C4-2B (cell line): ENCODE measurements around the gene TM7SF2.
A peak's percentile ranks its signal among the peaks of the same experiment; 100 is the strongest.
"Not testable (repeated sequence)": the region's sequence is repeated elsewhere in the genome, so short reads cannot be mapped to it uniquely, and the experiment has no call there.

Experiments
- H3K27ac ChIP-seq: fragments of 450-650 bp; 2 replicates; pipeline ENCODE4 v1.5.1; 2017
- CTCF ChIP-seq: fragments of 450-650 bp; conservative IDR thresholded peaks from 2 replicates; pipeline ENCODE4 v1.5.1; 2017; ENCODE audit warnings: mild to moderate bottlenecking
- ZFX ChIP-seq: fragments of 450-650 bp; IDR thresholded peaks from 2 replicates; pipeline ENCODE4 v1.6.1; 2017

Gene TM7SF2

GRCh38 chr11:65115361-65116082 lies 3.9 kb downstream of the TM7SF2 start:
- TF ChIP-seq CTCF (no peak), ZFX (no peak)
- peak overlapping the region; percentile 98 for H3K27ac ChIP-seq

GRCh38 chr11:65116370-65117205 lies 4.9 kb downstream of the TM7SF2 start:
- TF ChIP-seq ZFX (no peak), CTCF (no peak)
- H3K27ac ChIP-seq: peak overlapping the region; percentile 98

DNA sequence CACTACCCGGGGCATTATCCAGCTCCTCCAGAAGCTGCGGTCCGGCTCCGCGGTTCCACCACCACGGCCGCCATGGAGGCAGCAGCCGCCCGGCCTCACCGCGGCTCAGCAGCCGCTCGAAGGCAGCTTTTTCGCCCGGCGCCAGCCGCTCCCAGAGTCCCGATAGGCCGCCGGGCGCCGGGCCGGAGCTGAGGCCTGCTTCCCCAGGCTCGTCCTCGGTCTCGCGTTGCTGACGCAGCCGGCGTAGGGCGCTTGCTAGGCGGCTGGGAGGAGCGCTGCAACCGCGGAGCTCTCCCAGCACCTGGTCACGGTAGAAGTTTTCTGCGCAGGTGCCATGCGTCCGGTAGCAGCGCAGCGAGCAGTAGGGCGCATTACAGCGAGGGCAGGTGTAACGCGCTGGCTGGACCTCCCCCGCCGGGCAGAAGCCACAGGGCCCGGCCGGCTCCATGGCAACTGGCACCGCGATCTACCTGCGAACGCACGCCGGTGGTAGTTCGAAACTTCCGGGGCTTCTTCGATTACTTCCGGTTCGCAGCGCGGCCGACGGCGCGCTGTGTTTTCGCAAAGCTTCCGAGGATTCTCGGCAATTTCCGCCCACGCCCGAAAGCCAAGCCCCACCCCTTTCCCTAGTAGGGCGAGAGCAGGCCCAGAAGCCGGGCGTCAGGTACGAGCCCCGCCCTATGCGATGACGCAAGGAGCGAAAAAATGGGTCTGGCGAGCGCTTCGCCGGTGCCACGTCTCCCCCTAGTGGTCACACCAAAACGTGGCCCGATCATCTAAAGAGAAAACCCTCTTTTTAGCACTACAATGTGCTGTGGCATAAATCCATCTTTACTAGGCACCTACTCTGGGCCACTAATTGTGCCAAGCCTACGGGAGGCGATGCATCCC lies 5.8 kb downstream of the TM7SF2 start, which contains the start of gene ZNHIT2:
Gene ZNHIT2, minus strand, starts transcription at position 496 of the 891 bp plus-strand sequence. Its CDS starts 48 bp downstream, at position 448.
- H3K27ac ChIP-seq: peak within 1 kb of the TSS; percentile 98

GRCh38 chr11:65118097-65118837 lies 6.6 kb downstream of the TM7SF2 start:
- TF ChIP-seq ZFX (no peak), CTCF (no peak; the same call in 1 of the 2 replicates)

More for the DNA sequence above, 5.8 kb downstream of the TM7SF2 start, which contains the start of gene ZNHIT2:
- TF ChIP-seq ZFX (peak; percentile 100), CTCF (peak; percentile 96)

DNA sequence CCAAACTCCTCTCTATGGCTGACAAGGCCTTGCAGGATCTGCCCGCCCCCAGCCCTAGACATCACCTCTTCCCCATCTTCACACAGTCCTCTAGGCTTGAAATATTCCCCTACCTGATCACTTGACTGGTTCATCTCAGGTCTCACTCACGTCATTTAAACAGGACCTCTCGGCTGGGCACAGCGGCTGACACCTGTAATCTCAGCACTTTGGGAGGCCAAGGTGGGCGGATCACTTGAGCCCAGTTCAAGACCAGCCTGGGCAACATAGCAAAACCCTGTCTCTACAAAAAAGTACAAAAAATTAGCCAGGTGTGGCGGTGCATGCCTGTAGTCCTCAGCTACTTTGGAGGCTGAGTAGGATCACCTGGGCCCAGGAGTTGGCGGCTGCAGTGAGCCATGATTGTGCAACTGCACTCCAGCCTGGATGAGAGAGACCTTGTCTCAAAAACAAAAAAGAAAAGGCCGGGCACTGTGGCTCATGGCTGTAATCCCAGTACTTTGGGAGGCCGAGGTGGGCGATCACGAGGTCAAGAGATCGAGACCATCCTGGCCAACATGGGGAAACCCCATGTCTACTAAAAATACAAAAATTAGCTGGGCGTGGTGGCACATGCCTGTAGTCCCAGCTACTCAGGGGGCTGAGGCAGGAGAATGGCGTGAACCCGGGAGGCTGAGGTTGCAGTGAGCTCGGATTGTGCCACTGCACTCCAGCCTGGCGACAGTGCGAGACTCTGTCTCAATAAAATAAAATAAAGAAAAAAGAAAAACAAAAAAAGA lies 7.4 kb downstream of the TM7SF2 start:
- H3K27ac ChIP-seq: not testable (repeated sequence)

More at GRCh38 chr11:65118097-65118837, 6.6 kb downstream of the TM7SF2 start:
- peak overlapping the region; percentile 0; the same call in 1 of the 2 replicates for H3K27ac ChIP-seq

DNA sequence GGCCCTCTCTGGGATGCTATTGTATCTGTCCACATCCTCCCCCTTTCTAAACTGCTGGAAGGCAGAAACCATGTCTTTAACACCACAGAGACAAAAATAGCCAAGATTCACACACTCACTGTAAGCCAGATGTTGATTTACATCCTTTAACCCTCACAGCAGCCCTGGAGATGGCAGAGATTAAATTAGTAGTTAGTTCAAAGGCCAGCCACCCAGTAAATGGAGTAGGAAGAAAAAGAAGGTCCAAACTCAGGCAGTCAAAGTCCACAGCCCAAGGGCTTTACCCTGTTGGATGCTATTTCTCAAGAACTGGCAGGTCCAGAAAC lies 8.0 kb downstream of the TM7SF2 start:
- H3K27ac ChIP-seq: no peak overlapping the region

More for the DNA sequence above, 8.0 kb downstream of the TM7SF2 start:
- no peak for TF ChIP-seq ZFX
- TF ChIP-seq CTCF: no peak
